Measurements from ENCODE around the gene PSMF1. TPM values are rescaled to one million over a fixed set of nuclear protein-coding genes. Genes with fewer than 3 reads are reported as not detected.

Gene PSMF1
- total RNA-seq, 1 donor from 2014 or later, result 24.5 TPM

- no peak for DNase-seq (ENCODE audit: low spot score in 2 of 2)
- no peak for FAIRE-seq
Observed at GRCh38 chr20:1186367-1186991, 68.1 kb downstream of the PSMF1 start.

- DNase-seq (ENCODE audit: low spot score in 2 of 2), result no peak
- FAIRE-seq, result no peak
Observed at GRCh38 chr20:1187605-1188171, 69.3 kb downstream of the PSMF1 start.

GRCh38 chr20:1188347-1188746, 69.9 kb downstream of the PSMF1 start:
- DNase-seq (ENCODE audit: low spot score in 2 of 2), result no peak
- FAIRE-seq, result no peak

GRCh38 chr20:1189827-1190226, 71.4 kb downstream of the PSMF1 start:
- DNase-seq (ENCODE audit: low spot score in 2 of 2) (no peak), FAIRE-seq (no peak)

- DNase-seq (ENCODE audit: low spot score in 2 of 2), result no peak
- FAIRE-seq, result no peak
Observed at GRCh38 chr20:1190847-1191246, 72.4 kb downstream of the PSMF1 start.

GRCh38 chr20:1191299-1191698, 72.9 kb downstream of the PSMF1 start:
- no peak for FAIRE-seq

GRCh38 chr20:1195226-1195625, 76.8 kb downstream of the PSMF1 start:
- DNase-seq (ENCODE audit: low spot score in 2 of 2), result no peak
- no peak for FAIRE-seq

More at GRCh38 chr20:1191299-1191698, 72.9 kb downstream of the PSMF1 start:
- DNase-seq (ENCODE audit: low spot score in 2 of 2), result no peak

GRCh38 chr20:1196634-1197033, 78.2 kb downstream of the PSMF1 start:
- DNase-seq (ENCODE audit: low spot score in 2 of 2) (no peak), FAIRE-seq (no peak)

GRCh38 chr20:1197801-1198200, 79.4 kb downstream of the PSMF1 start:
- DNase-seq (ENCODE audit: low spot score in 2 of 2) (no peak), FAIRE-seq (no peak)

- no peak for FAIRE-seq
- no peak for DNase-seq (ENCODE audit: low spot score in 2 of 2)
Observed at GRCh38 chr20:1198751-1199150, 80.3 kb downstream of the PSMF1 start.

GRCh38 chr20:1199212-1199873, 80.9 kb downstream of the PSMF1 start:
- no peak for FAIRE-seq
- no peak for DNase-seq (ENCODE audit: low spot score in 2 of 2)

- FAIRE-seq (no peak), DNase-seq (ENCODE audit: low spot score in 2 of 2) (no peak)
Observed at GRCh38 chr20:1199964-1200363, 81.6 kb downstream of the PSMF1 start.

- no peak for DNase-seq (ENCODE audit: low spot score in 2 of 2)
- no peak for FAIRE-seq
Observed at GRCh38 chr20:1202762-1203504, 84.5 kb downstream of the PSMF1 start, which contains the start of gene C20orf202. TSS of gene C20orf202 (plus strand) at chr20:1203454. CDS start at chr20:1203586, 132 bp downstream.

- FAIRE-seq, result no peak
- DNase-seq (ENCODE audit: low spot score in 2 of 2), result no peak
Observed at GRCh38 chr20:1203630-1204029, 85.2 kb downstream of the PSMF1 start.

GRCh38 chr20:1204113-1204512, 85.7 kb downstream of the PSMF1 start:
- FAIRE-seq, result no peak

GRCh38 chr20:1204576-1204975, 86.2 kb downstream of the PSMF1 start:
- DNase-seq (ENCODE audit: low spot score in 2 of 2), result no peak
- no peak for FAIRE-seq

More at GRCh38 chr20:1204113-1204512, 85.7 kb downstream of the PSMF1 start:
- DNase-seq (ENCODE audit: low spot score in 2 of 2), result no peak

GRCh38 chr20:1205802-1206201, 87.4 kb downstream of the PSMF1 start:
- DNase-seq (ENCODE audit: low spot score in 2 of 2) (no peak), FAIRE-seq (no peak)

GRCh38 chr20:1206366-1207148, 88.2 kb downstream of the PSMF1 start:
- DNase-seq (ENCODE audit: low spot score in 2 of 2), result no peak
- FAIRE-seq, result no peak

- DNase-seq (ENCODE audit: low spot score in 2 of 2), result no peak
- FAIRE-seq, result no peak
Observed at GRCh38 chr20:1207293-1207878, 89.0 kb downstream of the PSMF1 start.
